ENCODE data around the gene SAC3D1. TPM values are rescaled to one million over a fixed set of nuclear protein-coding genes. Genes with fewer than 3 reads are reported as not detected.
A peak's percentile ranks its signal among the peaks of the same experiment; 100 is the strongest.
"Not testable (repeated sequence)": the region's sequence is repeated elsewhere in the genome, so short reads cannot be mapped to it uniquely, and the experiment has no call there.

SAC3D1 gene
- total RNA-seq, 2 experiments from 2014 or later: 24.3 to 27.2 TPM

- CTCF ChIA-PET: interaction anchor here (0.5 to 6.3 kb wide), 43 partner anchors 9 to 324 kb away, joined by 3 to 81 read pairs (median 6); partner anchors contain the start of genes BATF2, CAPN1, CDC42BPG and CDCA5
- Mint-ChIP-seq H3K27me3 (no peaks in the 10 kb centered on the region), H3K9me3 (ENCODE audit: low read depth) (no peaks in the 10 kb centered on the region), H3K36me3 (peaks cover 10% of the 10 kb centered on the region), H3K4me3 (peak overlapping the region; percentile 84), H3K4me1 (peaks cover 28% of the 10 kb centered on the region), H3K27ac (peak overlapping the region; percentile 97)
- DNase-seq: peak; percentile 96
- ATAC-seq: peak; percentile 85
Measured at GRCh38 chr11:65013130-65013887, 27.7 kb upstream of the SAC3D1 start.

- Mint-ChIP-seq H3K4me3 (peak within 1 kb of the TSS; percentile 84), H3K36me3 (peaks cover 10% of the 10 kb centered on the region), H3K27ac (peak within 1 kb of the TSS; percentile 97), H3K27me3 (no peaks in the 10 kb centered on the region), H3K4me1 (peaks cover 28% of the 10 kb centered on the region), H3K9me3 (ENCODE audit: low read depth) (no peaks in the 10 kb centered on the region)
- peak; percentile 91 for DNase-seq
- CTCF ChIA-PET: interaction anchor here (0.6 to 6.3 kb wide), 45 partner anchors 8 to 826 kb away, joined by 3 to 81 read pairs (median 6); partner anchors contain the start of genes BATF2, CAPN1, CDC42BPG and CDCA5
- peak; percentile 84 for ATAC-seq
Measured at GRCh38 chr11:65013888-65014725, 26.9 kb upstream of the SAC3D1 start, which contains the start of gene ARL2. Gene ARL2, plus strand, starts transcription at chr11:65014160. Its CDS starts 48 bp downstream, at chr11:65014208.

- Mint-ChIP-seq H3K27ac (peak overlapping the region; percentile 90), H3K9me3 (ENCODE audit: low read depth) (no peaks in the 10 kb centered on the region), H3K4me3 (peak overlapping the region; percentile 83), H3K27me3 (no peaks in the 10 kb centered on the region), H3K36me3 (peaks cover 13% of the 10 kb centered on the region), H3K4me1 (peaks cover 32% of the 10 kb centered on the region)
- ATAC-seq (no peak), DNase-seq (no peak)
- CTCF ChIA-PET: interaction anchor here (0.6 to 6.3 kb wide), 45 partner anchors 8 to 826 kb away, joined by 3 to 81 read pairs (median 6); partner anchors contain the start of genes BATF2, CAPN1, CDC42BPG and CDCA5
Measured at GRCh38 chr11:65014726-65015227, 26.2 kb upstream of the SAC3D1 start.

GRCh38 chr11:65016705-65017104 is 24.3 kb upstream of the SAC3D1 start:
- ATAC-seq (no peak), DNase-seq (no peak)
- no peaks in the 10 kb centered on the region for H3K27me3 Mint-ChIP-seq
- CTCF ChIA-PET: interaction anchor here (2.2 to 5.8 kb wide), 2 partner anchors 10 kb away, joined by 5 to 81 read pairs; partner anchors contain the start of gene SNX15
- H3K9me3 Mint-ChIP-seq (ENCODE audit: low read depth): no peaks in the 10 kb centered on the region
- H3K4me3 Mint-ChIP-seq: no peak overlapping the region
- H3K4me1 Mint-ChIP-seq: peaks cover 44% of the 10 kb centered on the region
- H3K27ac Mint-ChIP-seq: no peak overlapping the region
- H3K36me3 Mint-ChIP-seq: peaks cover 16% of the 10 kb centered on the region

- Mint-ChIP-seq H3K4me3 (no peak overlapping the region), H3K27me3 (no peaks in the 10 kb centered on the region), H3K36me3 (peaks cover 18% of the 10 kb centered on the region), H3K27ac (no peak overlapping the region), H3K9me3 (ENCODE audit: low read depth) (no peaks in the 10 kb centered on the region), H3K4me1 (peaks cover 48% of the 10 kb centered on the region)
- ATAC-seq (no peak), DNase-seq (no peak)
- CTCF ChIA-PET: interaction anchor here (0.9 to 2.2 kb wide), 2 partner anchors 9 to 99 kb away, joined by 3 to 5 read pairs; partner anchors contain the start of genes SNX15 and ZNHIT2
Measured at GRCh38 chr11:65017937-65018336, 23.1 kb upstream of the SAC3D1 start.

GRCh38 chr11:65019824-65020223 is 21.2 kb upstream of the SAC3D1 start:
- Mint-ChIP-seq H3K4me3 (no peak overlapping the region), H3K27me3 (no peaks in the 10 kb centered on the region), H3K4me1 (peaks cover 40% of the 10 kb centered on the region), H3K36me3 (peaks cover 18% of the 10 kb centered on the region), H3K9me3 (ENCODE audit: low read depth) (no peaks in the 10 kb centered on the region), H3K27ac (no peak overlapping the region)
- ATAC-seq (no peak), DNase-seq (no peak)
- CTCF ChIA-PET: no interaction called here

GRCh38 chr11:65021003-65021402 is 20.0 kb upstream of the SAC3D1 start:
- H3K4me1 Mint-ChIP-seq: peaks cover 31% of the 10 kb centered on the region
- H3K27ac Mint-ChIP-seq: peak overlapping the region; percentile 42
- H3K27me3 Mint-ChIP-seq: no peaks in the 10 kb centered on the region
- DNase-seq (peak; percentile 78), ATAC-seq (peak; percentile 81)
- peaks cover 18% of the 10 kb centered on the region for H3K36me3 Mint-ChIP-seq
- CTCF ChIA-PET: interaction anchor here (0.6 to 1.6 kb wide), 2 partner anchors 11 to 204 kb away, joined by 3 to 6 read pairs; no protein-coding TSS in a partner anchor
- no peak overlapping the region for H3K4me3 Mint-ChIP-seq
- no peaks in the 10 kb centered on the region for H3K9me3 Mint-ChIP-seq (ENCODE audit: low read depth)

- H3K4me1 Mint-ChIP-seq: peaks cover 30% of the 10 kb centered on the region
- H3K36me3 Mint-ChIP-seq: peaks cover 16% of the 10 kb centered on the region
- no peaks in the 10 kb centered on the region for H3K9me3 Mint-ChIP-seq (ENCODE audit: low read depth)
- ATAC-seq (no peak), DNase-seq (no peak)
- no peaks in the 10 kb centered on the region for H3K27me3 Mint-ChIP-seq
- CTCF ChIA-PET: interaction anchor here (0.6 to 1.6 kb wide), 4 partner anchors 8 to 204 kb away, joined by 3 to 8 read pairs (median 4); partner anchors contain the start of gene ARL2
- H3K4me3 Mint-ChIP-seq: no peak overlapping the region
- H3K27ac Mint-ChIP-seq: no peak overlapping the region
Measured at GRCh38 chr11:65021509-65021908, 19.5 kb upstream of the SAC3D1 start.

GRCh38 chr11:65023502-65023901 is 17.5 kb upstream of the SAC3D1 start:
- DNase-seq; H3K9me3 Mint-ChIP-seq (ENCODE audit: low read depth); H3K36me3 Mint-ChIP-seq; H3K27ac Mint-ChIP-seq; H3K27me3 Mint-ChIP-seq; ATAC-seq; H3K4me3 Mint-ChIP-seq: not testable (repeated sequence)
- peaks cover 39% of the 10 kb centered on the region for H3K4me1 Mint-ChIP-seq
- CTCF ChIA-PET: interaction anchor here (1.0 to 6.8 kb wide), 2 partner anchors 10 to 94 kb away, joined by 3 to 81 read pairs; partner anchors contain the start of genes ARL2 and ZNHIT2

- H3K4me3 Mint-ChIP-seq: peak overlapping the region; percentile 69
- ATAC-seq: no peak
- CTCF ChIA-PET: interaction anchor here (0.7 to 6.8 kb wide), 6 partner anchors 9 to 90 kb away, joined by 3 to 81 read pairs (median 4); partner anchors contain the start of genes ARL2 and ZNHIT2
Measured at GRCh38 chr11:65026810-65027209, 14.2 kb upstream of the SAC3D1 start.

GRCh38 chr11:65027213-65028067 is 13.6 kb upstream of the SAC3D1 start, which contains the start of gene SNX15:
Gene SNX15, plus strand, starts transcription at chr11:65027439. Its CDS starts 99 bp downstream, at chr11:65027538.
- DNase-seq (peak; percentile 96), ATAC-seq (peak; percentile 94)
- no peaks in the 10 kb centered on the region for H3K9me3 Mint-ChIP-seq (ENCODE audit: low read depth)
- no peaks in the 10 kb centered on the region for H3K36me3 Mint-ChIP-seq
- H3K4me1 Mint-ChIP-seq: peaks cover 22% of the 10 kb centered on the region
- peak within 1 kb of the TSS; percentile 69 for H3K4me3 Mint-ChIP-seq
- peak within 1 kb of the TSS; percentile 86 for H3K27ac Mint-ChIP-seq
- H3K27me3 Mint-ChIP-seq: no peaks in the 10 kb centered on the region
- CTCF ChIA-PET: interaction anchor here (0.7 to 6.8 kb wide), 12 partner anchors 10 to 183 kb away, joined by 3 to 81 read pairs (median 4); partner anchors contain the start of genes ARL2, CDC42BPG, SAC3D1 and ZNHIT2

More at GRCh38 chr11:65026810-65027209, 14.2 kb upstream of the SAC3D1 start:
- no peaks in the 10 kb centered on the region for H3K9me3 Mint-ChIP-seq (ENCODE audit: low read depth)
- no peak for DNase-seq
- H3K4me1 Mint-ChIP-seq: peaks cover 27% of the 10 kb centered on the region
- H3K27me3 Mint-ChIP-seq: no peaks in the 10 kb centered on the region
- H3K27ac Mint-ChIP-seq: peak overlapping the region; percentile 86
- peaks cover 3% of the 10 kb centered on the region for H3K36me3 Mint-ChIP-seq

GRCh38 chr11:65032216-65032615 is 8.8 kb upstream of the SAC3D1 start:
- Mint-ChIP-seq H3K36me3 (no peaks in the 10 kb centered on the region), H3K4me1 (peaks cover 13% of the 10 kb centered on the region), H3K4me3 (no peak overlapping the region), H3K27me3 (no peaks in the 10 kb centered on the region), H3K9me3 (ENCODE audit: low read depth) (no peaks in the 10 kb centered on the region), H3K27ac (no peak overlapping the region)
- DNase-seq (no peak), ATAC-seq (no peak)
- CTCF ChIA-PET: interaction anchor here (0.6 to 1.9 kb wide), 5 partner anchors 8 to 188 kb away, joined by 3 to 6 read pairs (median 3); partner anchors contain the start of genes ARL2 and SAC3D1
